ENCODE measurements around the gene KCNE1. TPM values are rescaled to one million over a fixed set of nuclear protein-coding genes. Genes with fewer than 3 reads are reported as not detected.

Gene KCNE1
- total and polyA plus RNA-seq, 4 donors: 0.23 to 6.0 (median 0.81) TPM

- Histone ChIP-seq H3K4me3 (ENCODE audit: low read depth in 1 of 3, low read length in 3 of 3) (peak overlapping the region; percentile 56 to 84 (median 70)), H3K27me3 (ENCODE audit: control insufficient read depth in 4 of 4, insufficient read depth in 4 of 4, low read length in 3 of 4) (no peaks in the 10 kb centered on the region), H3K27ac (ENCODE audit: low read depth in 1 of 2, low read length in 2 of 2) (peak overlapping the region; percentile 88 to 96), H3K36me3 (ENCODE audit: control insufficient read depth in 4 of 4, insufficient read depth in 3 of 4, low read depth in 1 of 4, low read length in 3 of 4) (peaks cover 0 to 4% (median 2%) of the 10 kb centered on the region in 4 donors), H3K9ac (ENCODE audit: low read depth in 1 of 2, low read length in 2 of 2) (peak overlapping the region; percentile 85 to 98), H3K4me1 (ENCODE audit: control insufficient read depth in 4 of 4, insufficient read depth in 4 of 4, low read length in 3 of 4) (peaks cover 13 to 56% (median 35%) of the 10 kb centered on the region in 4 donors), H3K9me3 (ENCODE audit: control insufficient read depth in 4 of 4, low read length in 3 of 4) (no peaks in the 10 kb centered on the region)
- peak; percentile 97 for TF ChIP-seq ATF3 (IDR thresholded peaks at IDR 0.05)
- peak; percentile 88 for TF ChIP-seq MAX (IDR thresholded peaks at IDR 0.05)
- TF ChIP-seq TAF1 (conservative IDR thresholded peaks at IDR 0.05): peak; percentile 97
- no peak for TF ChIP-seq CTCF (IDR thresholded peaks at IDR 0.05; ENCODE audit: low read depth, low read length, missing input control)
- TF ChIP-seq YY1 (IDR thresholded peaks at IDR 0.05): peak; percentile 72
- peak; percentile 86 for TF ChIP-seq NR2F2 (IDR thresholded peaks at IDR 0.05)
- TF ChIP-seq HNF4A (conservative IDR thresholded peaks at IDR 0.05): peak; percentile 92 to 93
- TF ChIP-seq FOXA2 (IDR thresholded peaks at IDR 0.05): peak; percentile 13
- TF ChIP-seq GABPA (IDR thresholded peaks at IDR 0.05 in 1 of 2, conservative IDR thresholded peaks at IDR 0.05 in 1 of 2): peak in 1 of 2 donors; percentile 70
- TF ChIP-seq ZBTB33 (IDR thresholded peaks at IDR 0.05): peak; percentile 74
- peak; percentile 87 for TF ChIP-seq FOXA1 (IDR thresholded peaks at IDR 0.05)
- peak; percentile 95 for TF ChIP-seq REST (IDR thresholded peaks at IDR 0.05)
- peak; percentile 80 for TF ChIP-seq HNF4G (IDR thresholded peaks at IDR 0.05)
- peak; percentile 57 to 58 for TF ChIP-seq RAD21 (IDR thresholded peaks at IDR 0.05)
- TF ChIP-seq SP1 (IDR thresholded peaks at IDR 0.05): peak; percentile 98
- peak; percentile 97 to 98 for TF ChIP-seq EGR1 (IDR thresholded peaks at IDR 0.05; ENCODE audit: low read depth in 2 of 2)
- TF ChIP-seq JUND (IDR thresholded peaks at IDR 0.05): peak; percentile 99
- TF ChIP-seq RXRA (IDR thresholded peaks at IDR 0.05): peak; percentile 91 to 94
- 5% methylated on average over 10 of the region's 10 CpGs for WGBS
- peak; percentile 49 for DNase-seq (ENCODE audit: low spot score)
These were observed 14.7 kb upstream of the KCNE1 start for GRCh38 chr21:34526618-34527290.

All from liver (tissue), 9 donors.